HG02938 (cell line): ENCODE measurements around the gene TMEM163.
A peak's percentile ranks its signal among the peaks of the same experiment; 100 is the strongest.

Experiments
- ATAC-seq: cut with Tn5 transposase; IDR thresholded peaks from one replicate; pipeline ENCODE4 v1.9.1; 2021; ENCODE audit warnings: mild to moderate bottlenecking, moderate library complexity; ENCODE audit not compliant: unreplicated experiment

Gene TMEM163

GRCh38 chr2:134462791-134463698 lies 255.8 kb downstream of the TMEM163 start:
- no peak for ATAC-seq

GRCh38 chr2:134462275-134462674 lies 256.5 kb downstream of the TMEM163 start:
- no peak for ATAC-seq

- ATAC-seq: no peak
Measured at GRCh38 chr2:134461511-134461910, 257.3 kb downstream of the TMEM163 start.

- ATAC-seq: peak; percentile 86
Measured at GRCh38 chr2:134460583-134460998, 258.2 kb downstream of the TMEM163 start.

- ATAC-seq: no peak
Measured at GRCh38 chr2:134459706-134460406, 258.9 kb downstream of the TMEM163 start.

- no peak for ATAC-seq
Measured at GRCh38 chr2:134458950-134459349, 259.9 kb downstream of the TMEM163 start.

- no peak for ATAC-seq
Measured at GRCh38 chr2:134458473-134458853, 260.3 kb downstream of the TMEM163 start.

GRCh38 chr2:134457765-134458472 lies 260.9 kb downstream of the TMEM163 start:
- no peak for ATAC-seq

GRCh38 chr2:134457353-134457752 lies 261.4 kb downstream of the TMEM163 start:
- no peak for ATAC-seq

GRCh38 chr2:134455426-134455825 lies 263.4 kb downstream of the TMEM163 start:
- no peak for ATAC-seq

GRCh38 chr2:134454931-134455330 lies 263.9 kb downstream of the TMEM163 start:
- no peak for ATAC-seq

GRCh38 chr2:134454426-134454825 lies 264.4 kb downstream of the TMEM163 start:
- ATAC-seq: no peak

- ATAC-seq: no peak
Measured at GRCh38 chr2:134453973-134454372, 264.8 kb downstream of the TMEM163 start.

GRCh38 chr2:134453476-134453875 lies 265.3 kb downstream of the TMEM163 start:
- no peak for ATAC-seq

GRCh38 chr2:134452042-134452733 lies 266.6 kb downstream of the TMEM163 start:
- ATAC-seq: no peak

- ATAC-seq: no peak
Measured at GRCh38 chr2:134451347-134451630, 267.5 kb downstream of the TMEM163 start.

GRCh38 chr2:134449751-134450513 lies 268.9 kb downstream of the TMEM163 start:
- no peak for ATAC-seq

GRCh38 chr2:134449157-134449556 lies 269.6 kb downstream of the TMEM163 start:
- no peak for ATAC-seq

GRCh38 chr2:134448650-134449049 lies 270.1 kb downstream of the TMEM163 start:
- ATAC-seq: no peak

GRCh38 chr2:134447669-134448068 lies 271.1 kb downstream of the TMEM163 start:
- no peak for ATAC-seq
